GM12878 (cell line): ENCODE measurements around the gene TRIP12. TPM values are rescaled to one million over a fixed set of nuclear protein-coding genes. Genes with fewer than 3 reads are reported as not detected.
A peak's percentile ranks its signal among the peaks of the same experiment; 100 is the strongest.

ENCODE experiments used
- ATAC-seq: fragments of 200-7000 bp; cut with Tn5 transposase; 3 replicates; pipeline ENCODE4 v1.9.1; 2020; ENCODE audit warnings: mild to moderate bottlenecking, moderate library complexity
- BruUV-seq: library from RNA; stranded (reverse); fragments of 400-500 nt; replicated peaks from 2 replicates; lab custom pipeline; 2021; lab: Mats Ljungman, UMichigan
- CTCF ChIA-PET: fragments of 300-600 bp; sonication (Branson Sonifier 250); formaldehyde crosslinking; extraction: SDS; loops from one replicate; lab custom pipeline; 2021; ENCODE audit warnings: inconsistent platforms; lab: Yijun Ruan, JAX
- POLR2A ChIA-PET: fragments of 350-600 bp; formaldehyde crosslinking; extraction: SDS; loops from one replicate; lab custom pipeline; 2021; ENCODE audit warnings: inconsistent platforms; lab: Charles Lee
- RAD21 ChIA-PET: fragments of 300-600 bp; sonication (Branson Sonifier 250); formaldehyde crosslinking; loops from one replicate; lab custom pipeline; 2023; ENCODE audit warnings: antibody characterized with exemption; ENCODE audit not compliant: unreplicated experiment; lab: Charles Lee
- SMC1A ChIA-PET: fragments of 300-600 bp; sonication (Branson Sonifier 250); formaldehyde crosslinking; loops from one replicate; lab custom pipeline; 2023; ENCODE audit not compliant: unreplicated experiment, uncharacterized antibody; lab: Charles Lee
- DNase-seq: peaks from one replicate; pipeline ENCODE4 v3.0.0-alpha.2; 2011; ENCODE audit warnings: low read depth, low spot score
- FAIRE-seq: peaks from 3 replicates; lab custom pipeline; 2011; peaks lifted over from hg19 to GRCh38; lab: Jason Lieb, UNC
- H2AFZ ChIP-seq: 2 replicates; pipeline ENCODE4 v1.6.0; 2011; ENCODE audit warnings: low read depth, low read length, control low read depth; ENCODE audit not compliant: control insufficient read depth
- H3K27ac ChIP-seq: 2 replicates; pipeline ENCODE4 v1.5.1; 2011; ENCODE audit warnings: control low read depth; ENCODE audit not compliant: control insufficient read depth, insufficient read depth
- H3K27me3 ChIP-seq, 2 experiments: replicated peaks in 1 of 2; 2 replicates each; pipeline versions ENCODE4 v1.6.0 to v1.6.1; 2011; ENCODE audit warnings: low read length in 1 of 2; ENCODE audit not compliant: control insufficient read depth in 2 of 2, insufficient read depth in 2 of 2
- H3K36me3 ChIP-seq, 2 experiments: 2 replicates each; pipeline ENCODE4 v1.5.1; 2011; ENCODE audit warnings: low read length in 1 of 2; ENCODE audit not compliant: control insufficient read depth in 2 of 2, insufficient read depth in 2 of 2
- H3K4me1 ChIP-seq: 2 replicates; pipeline ENCODE4 v1.6.1; 2011; ENCODE audit warnings: mild to moderate bottlenecking, low read length, moderate library complexity, mixed read lengths; ENCODE audit not compliant: control insufficient read depth, insufficient read depth
- H3K4me2 ChIP-seq: 2 replicates; pipeline ENCODE4 v1.6.0; 2011; ENCODE audit warnings: control low read depth; ENCODE audit not compliant: control insufficient read depth, insufficient read depth
- H3K4me3 ChIP-seq: fragments of 200-600 bp; sonication (generic); 2 replicates; pipeline ENCODE4 v1.5.1; 2016
- H3K79me2 ChIP-seq: 2 replicates; pipeline ENCODE4 v1.6.0; 2011; ENCODE audit warnings: low read length; ENCODE audit not compliant: control insufficient read depth, insufficient read depth
- H3K9ac ChIP-seq: 2 replicates; pipeline ENCODE4 v1.8.0; 2011; ENCODE audit warnings: low read length, control low read depth, mixed read lengths; ENCODE audit not compliant: control insufficient read depth, insufficient read depth
- H3K9me3 ChIP-seq: replicated peaks from 3 replicates; pipeline ENCODE4 v1.5.1; 2011; ENCODE audit warnings: mild to moderate bottlenecking, low read length; ENCODE audit not compliant: control insufficient read depth, insufficient read depth
- H4K20me1 ChIP-seq: 2 replicates; pipeline ENCODE4 v1.6.0; 2011; ENCODE audit not compliant: control insufficient read depth, insufficient read depth
- EZH2 ChIP-seq: IDR thresholded peaks from 2 replicates; pipeline ENCODE4 v1.6.1; 2012; ENCODE audit warnings: low read depth, mild to moderate bottlenecking, control low read depth, inconsistent platforms, low read length, borderline replicate concordance; ENCODE audit not compliant: control insufficient read depth
- IKZF1 ChIP-seq: fragments of 450-650 bp; conservative IDR thresholded peaks from 2 replicates; pipeline ENCODE4 v1.6.1; 2017; ENCODE audit warnings: antibody characterized with exemption, mild to moderate bottlenecking
- KDM1A ChIP-seq: fragments of 200-600 bp; sonication (generic); IDR thresholded peaks from 2 replicates; pipeline ENCODE4 v1.6.1; 2016; ENCODE audit warnings: borderline replicate concordance
- MYB ChIP-seq: fragments of 150-350 bp; IDR thresholded peaks from 2 replicates; pipeline ENCODE4 v1.6.1; 2014; ENCODE audit warnings: mild to moderate bottlenecking, low read depth, low read length, borderline replicate concordance
- MYC ChIP-seq: IDR thresholded peaks from 2 replicates; pipeline ENCODE4 v1.6.1; 2011; ENCODE audit warnings: mild to moderate bottlenecking, low read length, moderate library complexity, inconsistent platforms; ENCODE audit not compliant: insufficient read depth, insufficient replicate concordance, insufficient read length, severe bottlenecking
- PML ChIP-seq: IDR thresholded peaks from 2 replicates; pipeline ENCODE4 v1.6.1; 2012; ENCODE audit warnings: low read length, inconsistent platforms
- POU2F2 ChIP-seq: IDR thresholded peaks from 3 replicates; pipeline ENCODE4 v1.6.1; 2011; ENCODE audit warnings: low read depth, mild to moderate bottlenecking, low read length, borderline replicate concordance
- RCOR1 ChIP-seq: conservative IDR thresholded peaks from 2 replicates; pipeline ENCODE4 v1.6.1; 2012; ENCODE audit warnings: low read depth, low read length, improper control_type of control experiment
- SMAD1 ChIP-seq: fragments of 450-650 bp; IDR thresholded peaks from 2 replicates; pipeline ENCODE4 v1.6.1; 2018; ENCODE audit warnings: mild to moderate bottlenecking, low read depth; ENCODE audit not compliant: partially characterized antibody
- STAT3 ChIP-seq: IDR thresholded peaks from 2 replicates; pipeline ENCODE4 v1.6.1; 2011; ENCODE audit warnings: low read depth, low read length, improper control_type of control experiment
- TCF12 ChIP-seq: IDR thresholded peaks from 2 replicates; pipeline ENCODE4 v1.6.1; 2011; ENCODE audit warnings: low read depth, mild to moderate bottlenecking, low read length
- ZNF217 ChIP-seq: fragments of 450-650 bp; IDR thresholded peaks from 2 replicates; pipeline ENCODE4 v1.6.1; 2017; ENCODE audit warnings: antibody characterized with exemption, mild to moderate bottlenecking
- WGBS: methylation state at CpG from one replicate; pipeline ENCODE4 v1.1.6; 2016; ENCODE audit warnings: low lambda C conversion rate; ENCODE audit not compliant: insufficient replicate concordance, insufficient coverage; ENCODE audit errors: missing lambda C conversion rate; 5-methylcytosine and 5-hydroxymethylcytosine counted together
- in situ Hi-C: fragments of 300-500 bp; cut with MboI; formaldehyde crosslinking; loops from 9 replicates; pipeline ENCODE4 v1.14.3; 2018; ENCODE audit warnings: mixed read lengths
- intact Hi-C: fragments of 100-400 bp; cut with micrococcal nuclease; formaldehyde crosslinking; loops from one replicate; pipeline ENCODE4 v1.14.2; 2022; ENCODE audit not compliant: unreplicated experiment
- polyA plus RNA-seq, 11 experiments: library from polyadenylated mRNA; depleted of rRNA in 4 of 11; unstranded in 6 of 11; stranded (reverse) in 5 of 11; fragments of >200 nt; fragmentation: Nextera tagmentation in 4 of 11; fragmentation: Illumina TruSeq in 1 of 11; extraction: Ambion mirVana in 4 of 11; extraction: Trizol in 1 of 11; gene quantifications; 1 replicate in 1 of 11; 2 replicates in 10 of 11; pipeline versions ENCODE4 v1.2.1 to v1.2.3, GENCODE V29; 2011 to 2016; ENCODE audit warnings: inconsistent platforms in 2 of 11, missing spikeins in 2 of 11, low read depth in 1 of 11
- total RNA-seq, 4 experiments: library from RNA; depleted of rRNA in 3 of 4; stranded (reverse); fragments of >200 nt in 3 of 4; fragmentation: Illumina TruSeq in 1 of 4; extraction: Trizol in 1 of 4; gene quantifications; 2 replicates each; pipeline versions ENCODE4 v1.2.1 to v1.2.3, GENCODE V29; 2013 to 2021
- TF ChIP-seq, protein P1 (sequence below): IDR thresholded peaks from 2 replicates; pipeline ENCODE4 v1.6.1; 2012; ENCODE audit warnings: low read length, inconsistent platforms
- TF ChIP-seq, protein P2 (sequence below): IDR thresholded peaks from 2 replicates; pipeline ENCODE4 v1.6.1; 2012; ENCODE audit warnings: low read depth, low read length, improper control_type of control experiment

The TRIP12 gene
- total and polyA plus RNA-seq, 10 of the 15 experiments (the other 5 are each of a cell fraction or from before 2014, with no cell fraction given): 23.1 to 207 (median 97.0) TPM

DNA sequence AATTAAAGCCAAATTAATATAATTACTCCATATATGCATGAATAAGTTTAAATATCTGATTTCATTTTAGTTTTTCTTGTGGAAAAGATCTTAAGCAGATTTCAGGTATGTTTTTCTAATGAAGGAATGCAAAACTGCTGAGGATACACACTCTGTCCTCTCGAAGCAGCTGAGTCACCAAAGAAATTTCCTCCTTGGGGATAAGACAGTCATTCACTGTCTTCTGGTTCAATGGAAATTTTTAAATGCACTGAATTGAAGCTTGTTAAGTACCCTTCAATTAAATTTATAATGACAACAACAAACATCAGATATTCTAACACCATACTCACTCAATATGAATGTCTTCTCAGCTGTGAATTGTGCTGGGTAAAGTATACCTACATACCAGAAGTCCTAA is 106.0 kb downstream of the TRIP12 start:
- FAIRE-seq: no peak
- no TSS peak for BruUV-seq
- TF ChIP-seq PML: no peak
- no peak for TF ChIP-seq KDM1A
- no peak for TF ChIP-seq RCOR1
- no peak for TF ChIP-seq STAT3
- TF ChIP-seq POU2F2: no peak
- TF ChIP-seq IKZF1: no peak
- TF ChIP-seq TCF12: no peak
- TF ChIP-seq SMAD1: no peak
- no peak overlapping the region for H3K27ac ChIP-seq
- H3K9me3 ChIP-seq: no peaks in the 10 kb centered on the region
- no peak overlapping the region for H2AFZ ChIP-seq
- H3K4me1 ChIP-seq: no peaks in the 10 kb centered on the region
- DNase-seq: no peak
- no peaks in the 10 kb centered on the region for H3K79me2 ChIP-seq
- intact Hi-C loops (no loop called here), in situ Hi-C loops (no loop called here)
- CTCF ChIA-PET: interaction anchor here (1.0 to 4.7 kb wide), 7 partner anchors 11 to 1009 kb away, joined by 3 to 34 read pairs (median 4); no protein-coding TSS in a partner anchor
- peaks cover 0 to 34% of the 10 kb centered on the region in 2 experiments for H3K36me3 ChIP-seq
- H3K27me3 ChIP-seq: no peaks in the 10 kb centered on the region
- WGBS: 50% methylated on average over 1 of the region's 1 CpG
- no peaks in the 10 kb centered on the region for H4K20me1 ChIP-seq
- SMC1A ChIA-PET: interaction anchor here (0.8 to 3.1 kb wide), 7 partner anchors 13 to 95 kb away, joined by 3 to 10 read pairs (median 4); no protein-coding TSS in a partner anchor
- POLR2A ChIA-PET: no interaction called here
- RAD21 ChIA-PET: interaction anchor here (1.5 kb wide), 1 partner anchor 15 kb away, joined by 3 read pairs; no protein-coding TSS in a partner anchor
- H3K4me2 ChIP-seq: no peak overlapping the region
- H3K9ac ChIP-seq: no peak overlapping the region
- H3K4me3 ChIP-seq: no peak overlapping the region
- ATAC-seq: no peak

DNA sequence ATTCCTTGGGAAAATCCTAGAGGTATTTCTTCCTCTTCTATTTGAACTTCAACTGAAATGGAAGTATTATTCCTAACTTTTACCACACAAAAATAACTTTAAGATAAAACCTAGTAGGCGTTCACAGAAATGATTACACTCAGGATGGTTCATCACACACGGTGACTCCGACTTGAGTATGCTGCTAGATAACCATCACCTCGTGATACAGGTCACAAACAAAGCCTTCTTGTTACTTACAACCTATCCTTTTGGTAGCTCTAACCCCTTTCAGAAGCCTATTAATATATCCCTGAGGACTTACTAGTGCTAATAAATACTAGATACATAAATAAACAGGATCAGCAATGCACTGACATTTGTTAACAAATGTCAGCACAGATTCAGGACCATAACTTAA is 106.5 kb downstream of the TRIP12 start:
- Histone ChIP-seq H3K9me3 (no peaks in the 10 kb centered on the region), H3K79me2 (no peaks in the 10 kb centered on the region), H3K36me3 (peaks cover 0 to 34% of the 10 kb centered on the region in 2 experiments), H3K4me3 (no peak overlapping the region), H3K4me2 (no peak overlapping the region), H3K4me1 (no peaks in the 10 kb centered on the region), H3K9ac (no peak overlapping the region), H4K20me1 (no peaks in the 10 kb centered on the region), H3K27ac (no peak overlapping the region), H2AFZ (no peak overlapping the region), H3K27me3 (no peaks in the 10 kb centered on the region)
- WGBS: 97% methylated on average over 4 of the region's 4 CpGs
- no TSS peak for BruUV-seq
- DNase-seq: no peak
- in situ Hi-C loops: no loop called here
- ATAC-seq: no peak
- intact Hi-C loops: no loop called here
- peak; percentile 79 for FAIRE-seq
- ChIA-PET POLR2A (no interaction called here), CTCF (interaction anchor here (0.9 to 4.7 kb wide), 10 partner anchors 10 to 1288 kb away, joined by 3 to 34 read pairs (median 4); no protein-coding TSS in a partner anchor), SMC1A (interaction anchor here (0.6 to 3.1 kb wide), 10 partner anchors 12 to 111 kb away, joined by 3 to 10 read pairs (median 4); no protein-coding TSS in a partner anchor), RAD21 (no interaction called here)
- TF ChIP-seq EZH2 (no peak), MYC (no peak), ZNF217 (no peak), MYB (no peak)
- TF ChIP-seq, protein P1, sequence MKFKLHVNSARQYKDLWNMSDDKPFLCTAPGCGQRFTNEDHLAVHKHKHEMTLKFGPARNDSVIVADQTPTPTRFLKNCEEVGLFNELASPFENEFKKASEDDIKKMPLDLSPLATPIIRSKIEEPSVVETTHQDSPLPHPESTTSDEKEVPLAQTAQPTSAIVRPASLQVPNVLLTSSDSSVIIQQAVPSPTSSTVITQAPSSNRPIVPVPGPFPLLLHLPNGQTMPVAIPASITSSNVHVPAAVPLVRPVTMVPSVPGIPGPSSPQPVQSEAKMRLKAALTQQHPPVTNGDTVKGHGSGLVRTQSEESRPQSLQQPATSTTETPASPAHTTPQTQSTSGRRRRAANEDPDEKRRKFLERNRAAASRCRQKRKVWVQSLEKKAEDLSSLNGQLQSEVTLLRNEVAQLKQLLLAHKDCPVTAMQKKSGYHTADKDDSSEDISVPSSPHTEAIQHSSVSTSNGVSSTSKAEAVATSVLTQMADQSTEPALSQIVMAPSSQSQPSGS: no peak
- TF ChIP-seq, protein P2, sequence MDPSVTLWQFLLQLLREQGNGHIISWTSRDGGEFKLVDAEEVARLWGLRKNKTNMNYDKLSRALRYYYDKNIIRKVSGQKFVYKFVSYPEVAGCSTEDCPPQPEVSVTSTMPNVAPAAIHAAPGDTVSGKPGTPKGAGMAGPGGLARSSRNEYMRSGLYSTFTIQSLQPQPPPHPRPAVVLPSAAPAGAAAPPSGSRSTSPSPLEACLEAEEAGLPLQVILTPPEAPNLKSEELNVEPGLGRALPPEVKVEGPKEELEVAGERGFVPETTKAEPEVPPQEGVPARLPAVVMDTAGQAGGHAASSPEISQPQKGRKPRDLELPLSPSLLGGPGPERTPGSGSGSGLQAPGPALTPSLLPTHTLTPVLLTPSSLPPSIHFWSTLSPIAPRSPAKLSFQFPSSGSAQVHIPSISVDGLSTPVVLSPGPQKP: no peak
